DMS 273 (cell line): ENCODE results near the gene TBC1D23.
A peak's percentile ranks its signal among the peaks of the same experiment; 100 is the strongest.
"Not testable (repeated sequence)": the region's sequence is repeated elsewhere in the genome, so short reads cannot be mapped to it uniquely, and the experiment has no call there.

Experiments used
- DNase-seq: peaks from one replicate; lab custom pipeline; 2025; ENCODE audit not compliant: unreplicated experiment; lab: John Stamatoyannopoulos, UW

Gene TBC1D23

DNA sequence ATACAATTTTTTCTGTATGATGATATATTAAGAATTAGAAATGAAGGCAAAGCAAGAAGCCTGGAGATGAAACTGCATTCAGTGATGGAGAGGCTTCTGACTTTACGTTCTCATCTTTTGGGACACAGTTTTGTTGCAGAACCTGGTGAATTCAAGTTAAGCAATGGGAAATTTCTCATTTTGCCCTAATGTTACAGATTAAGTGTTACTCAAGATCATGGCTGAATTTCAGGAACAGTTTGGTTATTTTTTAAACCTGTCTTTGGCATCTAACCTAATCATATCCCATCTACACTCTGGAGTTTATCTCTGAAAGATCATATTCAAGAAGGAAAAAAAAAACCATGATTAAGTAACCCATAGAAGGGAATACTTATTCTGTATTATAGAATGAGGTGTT lies 79.7 kb downstream of the TBC1D23 start:
- DNase-seq, result no peak

DNA sequence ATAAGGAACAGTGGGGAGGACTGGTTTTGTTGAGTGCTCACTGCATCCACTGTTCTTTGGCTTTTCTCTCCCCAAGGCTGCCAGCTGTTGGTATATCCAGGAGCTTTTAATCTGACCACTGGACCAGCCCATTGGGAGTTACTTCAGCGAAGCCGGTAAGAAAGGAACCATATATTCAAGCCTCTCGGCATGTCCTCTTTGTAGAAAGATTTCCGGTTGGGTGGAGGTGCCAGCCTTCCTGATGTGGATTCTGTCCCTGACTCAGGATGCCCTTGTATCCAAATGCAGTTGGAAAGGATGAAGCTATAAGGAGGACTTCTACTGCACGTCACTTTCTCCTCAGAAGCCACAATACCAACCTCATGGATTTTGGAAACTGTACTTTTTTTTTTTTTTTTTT lies 87.9 kb downstream of the TBC1D23 start:
- no peak for DNase-seq

DNA sequence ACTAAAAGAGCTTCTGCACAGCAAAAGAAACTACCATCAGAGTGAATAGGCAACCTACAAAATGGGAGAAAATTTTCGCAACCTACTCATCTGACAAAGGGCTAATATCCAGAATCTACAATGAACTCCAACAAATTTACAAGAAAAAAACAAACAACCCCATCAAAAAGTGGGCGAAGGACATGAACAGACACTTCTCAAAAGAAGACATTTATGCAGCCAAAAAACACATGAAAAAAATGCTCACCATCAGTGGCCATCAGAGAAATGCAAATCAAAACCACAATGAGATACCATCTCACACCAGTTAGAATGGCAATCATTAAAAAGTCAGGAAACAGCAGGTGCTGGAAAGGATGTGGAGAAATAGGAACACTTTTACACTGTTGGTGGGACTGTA lies 91.0 kb downstream of the TBC1D23 start:
- DNase-seq, result not testable (repeated sequence)

DNA sequence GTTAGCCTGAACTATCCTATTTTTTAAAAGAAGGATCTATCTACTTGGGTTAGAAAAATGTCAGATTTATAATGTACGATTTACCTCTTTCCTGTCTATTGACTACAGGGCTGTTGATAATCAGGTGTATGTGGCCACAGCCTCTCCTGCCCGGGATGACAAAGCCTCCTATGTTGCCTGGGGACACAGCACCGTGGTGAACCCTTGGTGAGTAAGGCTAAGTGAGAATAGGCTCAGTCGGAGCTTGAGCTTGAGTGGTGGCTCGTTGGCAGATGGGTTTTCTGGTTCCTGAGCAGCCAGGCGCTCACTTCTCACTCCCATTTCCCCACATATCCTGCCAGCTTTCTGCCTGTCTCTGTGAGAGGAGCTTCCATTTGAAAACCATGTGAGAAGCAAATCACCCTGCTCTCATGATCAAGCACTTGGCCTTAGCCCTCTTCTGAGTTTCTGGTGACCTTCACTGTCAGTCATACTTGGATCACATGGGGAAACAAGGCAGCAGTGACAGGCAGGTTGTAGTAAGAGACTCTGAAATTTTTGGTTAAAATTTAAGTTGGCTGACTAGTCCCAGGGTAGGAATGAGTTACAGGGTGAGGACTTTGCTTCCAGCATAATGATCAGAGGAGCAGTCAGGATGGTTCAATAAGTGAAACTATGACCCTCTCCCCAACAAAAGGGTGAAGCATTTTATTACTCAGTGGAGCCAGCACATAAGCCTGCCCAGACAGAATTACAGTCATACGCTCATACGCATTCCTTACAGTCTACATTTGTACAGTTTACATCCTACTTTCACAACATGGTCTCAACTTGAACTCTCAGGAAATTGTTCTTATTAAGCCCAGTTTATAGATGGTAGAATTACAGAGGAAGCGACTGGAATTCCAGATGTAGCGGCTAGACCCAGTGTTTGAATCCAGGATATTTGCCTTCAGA lies 91.8 kb downstream of the TBC1D23 start:
- no peak for DNase-seq

DNA sequence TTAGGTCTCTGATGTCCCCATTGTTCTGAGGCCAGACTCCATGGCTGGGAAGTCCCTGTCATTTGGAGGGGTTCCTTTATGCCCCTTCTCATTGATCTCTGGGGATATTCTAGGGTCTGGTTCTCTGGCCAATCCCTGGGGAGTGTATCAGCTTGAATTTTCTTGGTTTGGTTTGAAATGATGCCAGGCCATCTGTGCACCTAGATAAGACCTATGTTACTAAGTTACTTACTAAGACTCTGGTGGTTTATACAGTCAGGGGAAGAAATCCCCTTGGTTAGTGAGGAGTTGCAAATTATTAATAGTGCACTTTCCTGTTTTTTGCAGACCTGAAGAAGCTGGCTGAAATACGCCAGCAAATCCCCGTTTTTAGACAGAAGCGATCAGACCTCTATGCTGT lies 94.1 kb downstream of the TBC1D23 start:
- peak; percentile 85 for DNase-seq

DNA sequence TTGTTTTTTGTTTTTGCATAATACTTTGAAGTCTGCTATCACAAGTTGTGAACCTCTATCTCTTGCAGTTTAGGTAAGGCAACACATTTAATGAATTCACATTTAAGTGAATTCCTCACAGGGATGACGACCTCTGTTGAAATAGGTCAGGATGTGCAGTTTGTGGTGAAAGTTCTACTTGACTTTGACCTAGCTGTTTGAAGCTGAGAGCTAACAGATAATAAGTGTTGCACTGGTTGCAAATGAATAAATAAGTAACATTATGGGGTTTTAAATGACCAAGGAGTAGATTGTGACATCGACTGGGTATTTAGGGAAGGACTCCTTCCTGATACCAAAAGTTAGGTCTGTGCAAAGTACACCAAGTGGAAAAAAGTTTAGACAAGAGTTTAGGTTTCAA lies 97.6 kb downstream of the TBC1D23 start:
- DNase-seq, result no peak

DNA sequence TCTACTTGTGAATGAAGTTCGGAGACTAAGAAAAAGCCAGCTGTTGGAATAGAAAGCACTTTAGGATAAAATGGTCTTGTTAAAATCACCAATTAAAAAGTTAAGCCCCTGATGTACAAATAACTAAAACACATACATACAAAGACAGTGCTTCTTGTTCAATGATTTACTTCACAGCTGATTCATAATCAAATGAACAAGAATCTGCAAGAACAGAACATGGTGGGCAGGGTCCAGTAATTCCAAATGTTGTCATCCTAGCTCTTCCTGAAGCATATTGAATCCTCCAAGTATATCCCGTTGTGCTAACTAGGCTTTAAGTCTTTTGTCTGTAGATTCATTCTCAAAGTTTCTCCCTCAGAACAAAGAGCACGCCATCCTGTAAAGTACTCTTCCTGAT lies 98.2 kb downstream of the TBC1D23 start:
- no peak for DNase-seq

DNA sequence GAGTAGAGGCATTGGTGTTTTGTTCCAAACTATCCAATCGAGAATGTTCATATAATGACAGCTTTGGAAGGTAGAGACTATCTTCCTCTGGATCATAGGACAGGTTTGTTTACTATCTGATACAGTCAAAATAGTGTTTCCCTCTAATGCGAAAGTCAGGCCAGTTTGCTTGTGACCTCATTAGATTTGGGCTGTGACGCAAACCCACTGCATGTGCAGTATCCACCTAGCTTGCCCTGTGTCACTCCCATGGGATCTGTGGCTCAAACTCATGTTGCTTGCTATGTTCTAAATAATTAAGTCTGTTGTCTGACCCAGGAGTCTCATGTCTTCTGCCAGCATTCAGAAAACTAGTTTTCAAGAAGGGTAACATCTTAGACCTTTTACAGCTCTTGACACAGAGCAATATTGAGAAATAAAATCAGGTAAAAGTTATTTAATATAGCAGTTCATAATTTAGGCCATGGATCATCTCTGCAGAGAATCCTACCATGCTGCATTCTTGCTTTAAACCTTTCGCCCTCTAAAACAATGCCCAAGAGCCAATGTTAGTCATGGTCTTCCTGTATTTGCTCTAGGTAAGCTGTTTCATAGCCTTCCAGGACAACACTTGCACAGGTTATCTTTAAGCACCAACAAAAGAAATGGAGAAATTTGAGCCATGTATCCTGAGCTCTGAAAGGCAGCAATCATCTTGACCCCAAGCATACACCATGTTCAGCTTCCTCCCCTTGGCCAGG lies 100.1 kb downstream of the TBC1D23 start:
- no peak for DNase-seq

DNA sequence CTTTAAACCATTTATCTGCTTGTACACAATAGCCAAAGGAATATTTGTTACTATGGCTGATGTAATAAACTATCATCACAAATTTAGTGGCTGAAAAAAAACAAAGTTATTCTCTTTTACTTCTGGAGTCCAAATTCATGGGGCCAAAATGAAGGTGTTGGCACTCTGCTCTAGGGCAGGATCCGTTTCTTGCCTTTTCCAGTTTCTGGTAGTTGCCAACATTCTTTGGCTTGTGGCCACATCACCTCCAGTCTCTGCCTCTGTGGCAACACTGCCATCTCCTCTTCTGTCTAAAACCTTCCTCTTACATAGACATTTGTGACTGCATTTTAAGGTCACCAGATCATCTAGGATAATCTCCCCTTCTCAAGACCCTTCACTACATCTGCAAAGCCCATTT lies 101.1 kb downstream of the TBC1D23 start:
- no peak for DNase-seq

DNA sequence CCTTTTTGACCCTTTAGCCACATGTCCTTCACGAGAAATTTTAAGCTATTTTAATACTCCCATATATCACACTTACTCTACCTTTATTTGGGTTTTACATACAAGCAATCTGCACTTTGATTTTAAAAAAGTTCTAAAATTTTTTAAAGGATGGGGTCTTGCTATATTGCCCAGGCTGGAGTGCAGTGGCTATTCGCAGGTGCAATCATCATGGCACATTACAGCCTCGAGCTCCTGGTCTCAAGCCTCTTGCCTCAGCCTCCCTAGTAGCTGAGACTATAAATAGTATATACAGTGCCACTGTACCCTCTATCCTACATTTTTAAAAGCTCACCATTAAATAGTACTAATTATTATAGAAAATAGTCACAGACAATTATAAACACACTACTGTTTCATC lies 103.6 kb downstream of the TBC1D23 start:
- DNase-seq, result no peak

DNA sequence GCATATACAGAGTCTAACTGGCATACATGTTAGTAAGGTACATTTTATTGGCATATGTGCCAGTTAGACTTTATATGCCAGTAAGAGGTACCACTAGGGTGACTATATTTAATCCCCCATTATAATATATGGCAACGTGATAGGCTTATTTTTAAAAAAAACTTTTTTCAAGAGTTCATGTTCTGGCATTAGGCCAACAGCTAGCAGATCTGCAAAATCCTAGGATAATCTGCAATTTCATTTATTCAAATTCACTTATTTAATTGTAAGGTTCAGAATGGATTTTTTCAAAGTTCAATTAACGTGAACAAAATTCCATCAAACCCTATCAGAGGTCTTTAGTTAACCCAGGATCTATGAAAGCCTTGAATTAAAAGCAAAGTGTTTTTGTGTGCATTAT lies 105.6 kb downstream of the TBC1D23 start:
- DNase-seq, result no peak

DNA sequence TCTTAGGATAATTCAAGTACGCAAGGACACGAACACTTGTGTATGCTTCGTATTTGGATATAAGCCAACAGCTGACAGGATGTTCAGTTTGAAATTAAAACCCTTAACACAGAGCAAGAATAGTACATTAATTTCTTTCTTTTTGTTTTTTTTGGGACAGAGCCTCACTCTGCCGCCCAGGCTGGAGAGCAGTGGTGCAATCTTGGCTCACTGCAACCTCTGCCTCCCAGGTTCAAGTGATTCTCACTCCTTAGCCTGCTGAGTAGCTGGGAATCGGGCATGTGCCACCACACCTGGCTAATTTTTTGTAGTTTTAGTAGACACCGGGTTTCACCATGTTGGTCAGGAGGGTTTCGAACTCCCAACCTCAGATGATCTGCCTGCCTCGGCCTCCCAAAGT lies 107.6 kb downstream of the TBC1D23 start:
- DNase-seq, result peak; percentile 14

DNA sequence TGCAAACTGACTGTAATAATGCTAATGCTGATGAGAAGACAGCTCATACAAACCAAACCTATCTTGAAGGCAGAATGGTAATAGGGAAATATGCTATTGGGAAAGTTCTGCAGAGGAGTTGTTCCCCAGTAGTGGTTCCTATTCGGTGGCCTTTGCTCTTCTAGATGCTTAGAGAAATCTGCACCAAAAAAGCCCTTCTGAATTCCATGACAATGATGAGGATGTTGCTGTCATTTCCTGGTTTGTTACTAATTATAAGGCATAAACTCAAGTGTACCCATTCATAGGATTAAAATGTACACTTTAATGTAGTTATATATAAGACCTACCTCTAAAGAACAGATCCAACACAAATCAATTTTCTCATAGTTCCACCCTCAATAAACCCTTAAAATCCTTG lies 110.0 kb downstream of the TBC1D23 start:
- no peak for DNase-seq

DNA sequence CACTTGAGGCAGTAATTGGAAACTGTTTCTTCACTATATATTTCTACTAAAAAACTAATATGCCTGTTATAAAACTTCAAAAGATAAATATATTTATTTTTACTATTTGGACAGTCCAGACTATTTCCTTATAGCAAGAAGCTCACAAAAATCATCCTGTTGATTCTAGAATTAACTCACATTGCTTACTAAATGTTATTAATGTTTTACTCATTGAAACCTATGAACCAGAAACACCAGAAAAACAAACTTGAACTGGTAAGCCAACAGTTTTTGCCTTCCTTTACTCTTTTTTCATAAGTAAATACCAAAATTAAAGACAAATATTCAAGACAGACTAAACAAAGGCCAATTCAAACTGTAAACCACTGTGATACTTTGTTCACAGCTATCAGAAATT lies 113.7 kb downstream of the TBC1D23 start:
- no peak for DNase-seq
